Bronchial epithelial cell (primary cell): ENCODE data around the gene MCM5. TPM values are rescaled to one million over a fixed set of nuclear protein-coding genes. Genes with fewer than 3 reads are reported as not detected.
"Not testable (repeated sequence)": the region's sequence is repeated elsewhere in the genome, so short reads cannot be mapped to it uniquely, and the experiment has no call there.

Source experiments
- DNase-seq: peaks from one replicate; pipeline ENCODE4 v3.0.0-alpha.2; 2010; ENCODE audit warnings: low read depth
- FAIRE-seq: peaks from 2 replicates; lab custom pipeline; 2011; peaks lifted over from hg19 to GRCh38; lab: Jason Lieb, UNC
- H3K27me3 ChIP-seq: 2 replicates; pipeline ENCODE4 v1.5.1; 2011; ENCODE audit warnings: low read length; ENCODE audit not compliant: control insufficient read depth, insufficient read depth
- H3K36me3 ChIP-seq: 2 replicates; pipeline ENCODE4 v1.5.1; 2011; ENCODE audit warnings: low read length; ENCODE audit not compliant: control insufficient read depth, insufficient read depth
- H3K4me3 ChIP-seq: 2 replicates; pipeline ENCODE4 v1.5.1; 2011; ENCODE audit warnings: mild to moderate bottlenecking, low read depth, low read length, control low read depth
- total RNA-seq: library from RNA; depleted of rRNA; stranded (reverse); fragments of >200 nt; gene quantifications from 2 replicates; pipeline ENCODE4 v1.2.1, GENCODE V29; 2014
- TF ChIP-seq, protein P1 (sequence below): IDR thresholded peaks from 2 replicates; pipeline ENCODE4 v1.5.1; 2011; ENCODE audit warnings: mild to moderate bottlenecking, moderate library complexity, low read length, control low read depth, inconsistent platforms; ENCODE audit not compliant: insufficient read depth, severe bottlenecking

The MCM5 gene
- total RNA-seq, 1 donor from 2014 or later, result 6.6 TPM

DNA sequence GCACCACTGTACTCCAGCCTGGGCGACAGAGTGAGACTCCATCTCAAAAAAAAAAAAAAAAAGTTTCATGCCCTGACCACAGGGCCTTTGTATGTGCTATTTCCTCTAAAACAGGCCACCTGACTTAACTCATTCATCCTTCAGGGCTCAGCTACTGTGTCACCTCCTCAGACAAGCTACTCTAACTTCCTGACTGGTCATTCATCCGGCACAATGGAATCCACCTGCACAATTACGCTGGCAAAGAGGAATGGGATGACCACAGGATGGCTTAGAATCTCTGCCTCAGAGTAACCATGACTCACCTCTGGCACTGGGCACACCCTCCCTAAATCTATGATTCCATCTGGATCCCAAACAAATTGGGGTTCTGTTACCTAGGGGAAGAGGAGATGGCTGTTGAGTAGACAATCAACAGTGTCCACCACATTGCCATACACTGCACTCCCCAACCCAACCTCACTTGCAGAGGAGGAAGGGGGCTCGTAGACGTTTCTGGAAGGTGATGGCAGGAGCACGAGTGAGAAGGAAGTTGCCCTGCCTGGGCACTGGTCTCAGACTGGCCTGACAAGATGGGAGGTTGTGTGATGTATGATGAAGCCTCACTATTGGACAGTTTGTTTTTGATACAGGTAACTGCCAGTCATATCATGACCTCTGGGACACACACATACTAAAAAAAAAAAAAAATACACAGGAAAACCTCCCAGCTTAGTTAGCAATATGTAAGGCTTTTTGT is 41.9 kb upstream of the MCM5 start:
- DNase-seq, result peak; percentile 97
- Histone ChIP-seq H3K36me3 (no peaks in the 10 kb centered on the region), H3K27me3 (no peaks in the 10 kb centered on the region), H3K4me3 (no peak overlapping the region)
- no peak for FAIRE-seq
- TF ChIP-seq, protein P1, sequence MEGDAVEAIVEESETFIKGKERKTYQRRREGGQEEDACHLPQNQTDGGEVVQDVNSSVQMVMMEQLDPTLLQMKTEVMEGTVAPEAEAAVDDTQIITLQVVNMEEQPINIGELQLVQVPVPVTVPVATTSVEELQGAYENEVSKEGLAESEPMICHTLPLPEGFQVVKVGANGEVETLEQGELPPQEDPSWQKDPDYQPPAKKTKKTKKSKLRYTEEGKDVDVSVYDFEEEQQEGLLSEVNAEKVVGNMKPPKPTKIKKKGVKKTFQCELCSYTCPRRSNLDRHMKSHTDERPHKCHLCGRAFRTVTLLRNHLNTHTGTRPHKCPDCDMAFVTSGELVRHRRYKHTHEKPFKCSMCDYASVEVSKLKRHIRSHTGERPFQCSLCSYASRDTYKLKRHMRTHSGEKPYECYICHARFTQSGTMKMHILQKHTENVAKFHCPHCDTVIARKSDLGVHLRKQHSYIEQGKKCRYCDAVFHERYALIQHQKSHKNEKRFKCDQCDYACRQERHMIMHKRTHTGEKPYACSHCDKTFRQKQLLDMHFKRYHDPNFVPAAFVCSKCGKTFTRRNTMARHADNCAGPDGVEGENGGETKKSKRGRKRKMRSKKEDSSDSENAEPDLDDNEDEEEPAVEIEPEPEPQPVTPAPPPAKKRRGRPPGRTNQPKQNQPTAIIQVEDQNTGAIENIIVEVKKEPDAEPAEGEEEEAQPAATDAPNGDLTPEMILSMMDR, result no peak

DNA sequence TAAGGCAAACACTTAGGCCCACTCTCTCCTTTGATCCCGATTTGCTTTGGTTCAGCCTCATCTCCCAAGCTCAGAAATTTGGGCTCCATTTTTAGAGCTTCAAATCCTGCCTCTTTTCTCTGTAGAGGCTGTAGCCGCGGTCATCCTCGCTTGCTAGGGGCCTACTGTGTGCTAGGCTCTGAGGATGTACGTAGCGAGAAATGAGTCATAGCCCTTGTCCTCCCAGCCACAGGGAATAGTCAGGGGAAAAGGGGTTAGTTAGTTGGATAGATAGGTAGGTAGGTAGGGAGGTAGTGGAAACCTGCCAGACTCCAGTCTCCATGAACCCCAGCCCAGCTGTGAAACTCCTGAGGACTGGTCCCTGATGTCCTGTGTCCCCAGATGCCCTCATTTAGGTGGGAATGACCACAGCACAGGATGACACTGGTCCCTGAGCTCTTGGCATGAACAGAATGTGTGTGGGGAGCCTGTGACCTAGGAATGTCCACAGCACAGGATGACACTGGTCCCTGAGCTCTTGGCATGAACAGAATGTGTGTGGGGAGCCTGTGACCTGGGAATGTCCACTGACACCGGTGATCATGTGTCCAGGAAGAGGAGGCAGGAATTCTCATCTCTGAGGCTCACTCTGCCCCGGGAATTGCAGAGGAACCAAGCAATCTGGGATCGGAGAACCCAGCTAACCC is 40.4 kb upstream of the MCM5 start:
- TF ChIP-seq, protein P1, result no peak
- H3K27me3 ChIP-seq, result no peaks in the 10 kb centered on the region
- FAIRE-seq, result peak; percentile 95
- no peak for DNase-seq
- no peak overlapping the region for H3K4me3 ChIP-seq
- no peaks in the 10 kb centered on the region for H3K36me3 ChIP-seq

DNA sequence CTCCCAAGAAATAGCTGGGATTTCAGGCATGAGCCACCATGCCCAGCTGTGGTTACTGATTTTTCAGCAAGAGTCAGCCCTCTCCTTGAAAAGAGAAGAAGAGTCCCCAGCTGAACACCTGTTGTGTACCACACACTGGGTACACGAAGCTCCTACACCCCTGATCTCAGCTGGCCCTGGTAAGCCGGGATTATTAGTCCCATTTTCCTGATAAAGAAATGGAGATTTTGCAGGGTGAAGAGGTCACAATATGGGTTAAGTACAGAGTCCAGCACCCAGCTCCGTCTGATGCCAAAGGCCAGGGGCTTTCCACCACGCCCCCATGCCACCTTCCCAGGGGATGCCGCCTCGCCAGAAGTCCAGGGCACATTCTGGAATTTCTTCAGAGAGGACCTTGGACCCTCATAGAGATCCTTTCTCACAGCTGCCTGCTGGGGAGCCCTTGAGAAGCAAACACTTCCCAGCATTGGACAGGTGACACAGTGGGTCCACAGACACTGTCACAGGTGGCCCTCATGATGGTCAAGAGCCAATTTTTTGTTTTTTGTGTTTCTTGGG is 38.9 kb upstream of the MCM5 start:
- FAIRE-seq, result no peak
- H3K27me3 ChIP-seq, result no peaks in the 10 kb centered on the region
- H3K36me3 ChIP-seq, result no peaks in the 10 kb centered on the region
- no peak for DNase-seq
- H3K4me3 ChIP-seq, result no peak overlapping the region
- TF ChIP-seq, protein P1, result no peak

DNA sequence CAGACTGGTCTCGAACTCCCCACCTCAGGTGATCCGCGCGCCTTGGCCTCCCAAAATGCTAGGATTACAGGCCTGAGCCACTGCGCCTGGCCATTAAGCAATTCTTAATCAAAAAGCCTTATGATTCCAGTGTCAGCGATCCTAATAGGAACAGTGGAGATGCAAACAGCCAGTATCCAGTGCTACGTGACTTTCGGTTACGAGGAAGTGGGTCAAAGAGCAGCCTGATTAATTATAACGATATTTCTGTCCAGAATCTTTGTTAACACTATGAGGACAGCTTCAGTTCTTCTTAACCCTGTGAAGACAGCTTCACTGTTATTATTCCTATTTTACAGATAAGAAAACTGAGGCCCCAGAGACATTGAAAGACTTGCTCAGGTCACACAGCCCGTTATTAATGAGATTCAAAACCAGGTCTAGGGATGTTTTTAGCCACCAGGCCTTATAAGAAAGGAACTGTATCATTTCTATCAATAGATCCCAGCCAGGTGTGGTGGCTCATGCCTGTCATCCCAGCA is 36.3 kb upstream of the MCM5 start:
- Histone ChIP-seq H3K27me3 (no peaks in the 10 kb centered on the region), H3K4me3 (no peak overlapping the region), H3K36me3 (no peaks in the 10 kb centered on the region)
- TF ChIP-seq, protein P1, result no peak
- DNase-seq, result no peak
- no peak for FAIRE-seq

DNA sequence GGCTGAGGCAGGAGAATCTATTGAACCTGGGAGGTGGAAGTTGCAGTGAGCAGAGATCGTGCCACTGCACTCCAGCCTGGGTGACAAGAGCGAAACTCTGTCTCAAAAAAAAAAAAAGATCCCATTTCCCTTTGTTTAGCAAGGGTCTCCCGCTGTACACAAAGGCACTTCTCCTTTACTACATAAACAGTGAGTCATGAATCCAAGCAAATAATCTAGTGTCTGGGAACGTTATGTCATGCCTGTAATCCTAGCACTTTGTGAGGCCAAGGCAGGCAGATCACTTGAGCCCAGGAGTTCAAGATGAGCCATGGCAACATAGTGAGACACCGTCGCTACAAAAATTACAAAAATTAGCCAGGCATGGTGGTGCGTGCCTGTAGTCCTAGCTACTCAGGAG is 35.7 kb upstream of the MCM5 start:
- not testable (repeated sequence) for H3K4me3 ChIP-seq, H3K27me3 ChIP-seq, H3K36me3 ChIP-seq, FAIRE-seq
- DNase-seq, result peak; percentile 79

DNA sequence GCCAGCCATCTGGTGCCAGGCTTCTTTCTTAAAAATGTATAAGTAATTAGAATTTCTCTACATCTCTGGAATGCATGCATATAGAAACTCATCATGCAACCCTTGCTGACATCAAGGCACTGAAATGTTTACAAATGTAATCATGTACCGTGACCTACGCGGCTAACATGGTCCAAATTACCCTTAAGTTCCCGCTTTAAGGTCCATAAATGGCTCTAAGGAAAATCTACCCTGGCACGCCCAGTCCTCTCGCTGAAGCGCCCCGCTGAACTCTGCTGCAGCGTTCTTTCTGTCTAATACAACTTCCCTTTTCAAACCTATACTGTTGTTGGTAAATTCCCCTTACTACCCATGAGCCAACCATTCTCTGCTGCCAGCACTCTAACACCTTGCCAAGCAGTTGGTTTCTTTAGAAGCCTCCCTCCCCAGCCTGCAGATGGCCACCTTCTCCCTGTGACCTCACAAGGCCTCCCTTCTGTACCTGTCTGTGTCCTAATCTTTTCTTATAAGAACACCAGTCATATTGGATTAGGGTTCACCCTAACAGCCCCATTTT is 32.5 kb upstream of the MCM5 start:
- Histone ChIP-seq H3K36me3 (no peaks in the 10 kb centered on the region), H3K4me3 (no peak overlapping the region), H3K27me3 (no peaks in the 10 kb centered on the region)
- FAIRE-seq (no peak), DNase-seq (no peak)
- TF ChIP-seq, protein P1, result no peak
